Liver (tissue), 9 donors: ENCODE data around the gene PCDHGA6. TPM values are rescaled to one million over a fixed set of nuclear protein-coding genes. Genes with fewer than 3 reads are reported as not detected.

Experiments used
- DNase-seq: peaks from one replicate; pipeline ENCODE4 v3.0.0-alpha.2; 2017; ENCODE audit warnings: low spot score
- H3K27ac ChIP-seq, 2 donors: one replicate each; pipeline ENCODE4 v1.7.0; 2013; ENCODE audit warnings: inconsistent platforms in 2 of 2, low read length in 2 of 2, control low read depth in 1 of 2, low read depth in 1 of 2, mild to moderate bottlenecking in 1 of 2
- H3K27me3 ChIP-seq, 4 donors: one replicate each; pipeline versions ENCODE4 v1.6.1 to v1.7.0; 2013; ENCODE audit warnings: low read length in 3 of 4, inconsistent platforms in 1 of 4, mild to moderate bottlenecking in 1 of 4, moderate library complexity in 1 of 4; ENCODE audit not compliant: control insufficient read depth in 4 of 4, insufficient read depth in 4 of 4
- H3K36me3 ChIP-seq, 4 donors: one replicate each; pipeline versions ENCODE4 v1.6.1 to v1.7.0; 2013; ENCODE audit warnings: low read length in 3 of 4, mild to moderate bottlenecking in 3 of 4, low read depth in 1 of 4, moderate library complexity in 1 of 4; ENCODE audit not compliant: control insufficient read depth in 4 of 4, insufficient read depth in 3 of 4
- H3K4me1 ChIP-seq, 4 donors: one replicate each; pipeline versions ENCODE4 v1.6.1 to v1.7.0; 2013; ENCODE audit warnings: low read length in 3 of 4, mild to moderate bottlenecking in 3 of 4, moderate library complexity in 1 of 4; ENCODE audit not compliant: control insufficient read depth in 4 of 4, insufficient read depth in 4 of 4
- H3K4me3 ChIP-seq, 3 donors: one replicate each; pipeline versions ENCODE4 v1.6.1 to v1.7.0; 2013; ENCODE audit warnings: low read length in 3 of 3, control low read depth in 1 of 3, low read depth in 1 of 3, mild to moderate bottlenecking in 1 of 3
- H3K9ac ChIP-seq, 2 donors: one replicate each; pipeline ENCODE4 v1.7.0; 2013; ENCODE audit warnings: low read length in 2 of 2, mild to moderate bottlenecking in 2 of 2, moderate library complexity in 2 of 2, control low read depth in 1 of 2, low read depth in 1 of 2
- H3K9me3 ChIP-seq, 4 donors: one replicate each; pipeline versions ENCODE4 v1.6.1 to v1.7.0; 2013; ENCODE audit warnings: low read length in 3 of 4; ENCODE audit not compliant: control insufficient read depth in 4 of 4
- ATF3 ChIP-seq: IDR thresholded peaks from 2 replicates; pipeline ENCODE4 v1.6.1; 2016; ENCODE audit warnings: antibody characterized with exemption
- CTCF ChIP-seq: fragments of 150-350 bp; IDR thresholded peaks from 2 replicates; pipeline ENCODE4 v1.5.1; 2017; ENCODE audit warnings: improper control_type of control experiment, low read depth, low read length; ENCODE audit not compliant: missing input control
- EGR1 ChIP-seq, 2 donors: IDR thresholded peaks; 2 replicates each; pipeline ENCODE4 v1.6.1; 2016 to 2018; ENCODE audit warnings: antibody characterized with exemption in 2 of 2, low read depth in 2 of 2
- FOXA1 ChIP-seq: IDR thresholded peaks from 2 replicates; pipeline ENCODE4 v1.6.1; 2016; ENCODE audit warnings: antibody characterized with exemption
- FOXA2 ChIP-seq: IDR thresholded peaks from 2 replicates; pipeline ENCODE4 v1.6.1; 2016; ENCODE audit warnings: antibody characterized with exemption
- GABPA ChIP-seq, 2 donors: IDR thresholded peaks in 1 of 2; conservative IDR thresholded peaks in 1 of 2; 2 replicates each; pipeline ENCODE4 v1.6.1; 2016; ENCODE audit warnings: antibody characterized with exemption in 2 of 2, mild to moderate bottlenecking in 1 of 2, moderate library complexity in 1 of 2
- HNF4A ChIP-seq, 2 donors: conservative IDR thresholded peaks; 2 replicates each; pipeline ENCODE4 v1.6.1; 2016; ENCODE audit warnings: antibody characterized with exemption in 2 of 2, mild to moderate bottlenecking in 2 of 2
- HNF4G ChIP-seq: IDR thresholded peaks from 2 replicates; pipeline ENCODE4 v1.6.1; 2016; ENCODE audit warnings: antibody characterized with exemption
- JUND ChIP-seq, 2 donors: IDR thresholded peaks; 2 replicates each; pipeline ENCODE4 v1.6.1; 2016; ENCODE audit warnings: antibody characterized with exemption in 2 of 2
- NR2F2 ChIP-seq: IDR thresholded peaks from 2 replicates; pipeline ENCODE4 v1.6.1; 2016; ENCODE audit warnings: antibody characterized with exemption
- RAD21 ChIP-seq, 2 donors: IDR thresholded peaks; 2 replicates each; pipeline ENCODE4 v1.6.1; 2016; ENCODE audit warnings: antibody characterized with exemption in 2 of 2, mild to moderate bottlenecking in 2 of 2
- REST ChIP-seq: IDR thresholded peaks from 2 replicates; pipeline ENCODE4 v1.6.1; 2016; ENCODE audit warnings: antibody characterized with exemption, mild to moderate bottlenecking
- RXRA ChIP-seq, 2 donors: IDR thresholded peaks; 2 replicates each; pipeline ENCODE4 v1.6.1; 2017 to 2018; ENCODE audit warnings: antibody characterized with exemption in 2 of 2, mild to moderate bottlenecking in 1 of 2
- SP1 ChIP-seq: IDR thresholded peaks from 2 replicates; pipeline ENCODE4 v1.6.1; 2018; ENCODE audit warnings: antibody characterized with exemption, mild to moderate bottlenecking
- TAF1 ChIP-seq: conservative IDR thresholded peaks from 2 replicates; pipeline ENCODE4 v1.6.1; 2016; ENCODE audit warnings: antibody characterized with exemption, mild to moderate bottlenecking
- YY1 ChIP-seq: IDR thresholded peaks from 2 replicates; pipeline ENCODE4 v1.6.1; 2016; ENCODE audit warnings: antibody characterized with exemption, mild to moderate bottlenecking
- ZBTB33 ChIP-seq: IDR thresholded peaks from 2 replicates; pipeline ENCODE4 v1.6.1; 2016; ENCODE audit warnings: antibody characterized with exemption
- WGBS: extraction: QIAGEN DNeasy Blood & Tissue Kit; methylation state at CpG from one replicate; pipeline ENCODE4 v1.1.7; 2013; 5-methylcytosine and 5-hydroxymethylcytosine counted together
- polyA plus RNA-seq, 2 donors: library from polyadenylated mRNA; stranded (reverse) in 1 of 2; unstranded in 1 of 2; fragments of 200-250 nt in 1 of 2; fragments of >200 nt in 1 of 2; fragmentation: Nextera tagmentation in 1 of 2; extraction: Ambion mirVana in 1 of 2; gene quantifications; one replicate each; pipeline versions ENCODE4 v1.2.1 to v1.2.3, GENCODE V29; 2013 to 2015
- total RNA-seq, 2 donors: library from RNA; depleted of rRNA; stranded (reverse); fragments of >200 nt; gene quantifications; one replicate each; pipeline ENCODE4 v1.2.3, GENCODE V29; 2014
- donor health status: healthy.
- donor health status: healthy.
- donor health status: healthy.
- donor health status: healthy.
- donor health status: healthy.

The PCDHGA6 gene
- total and polyA plus RNA-seq, 4 donors, result 0.08 to 0.67 (median 0.28) TPM

- peaks cover 21 to 67% (median 33%) of the 10 kb centered on the region in 4 donors for H3K9me3 ChIP-seq
- H3K4me3 ChIP-seq, result peak within 1 kb of the TSS; percentile 1 to 69 (median 63)
- no peaks in the 10 kb centered on the region for H3K4me1 ChIP-seq
- no peak within 1 kb of the TSS for H3K27ac ChIP-seq
- 16% methylated on average over 37 of the region's 37 CpGs for WGBS
- no peak for DNase-seq
- H3K9ac ChIP-seq, result no peak within 1 kb of the TSS
- peaks cover 0 to 6% (median 0%) of the 10 kb centered on the region in 4 donors for H3K27me3 ChIP-seq
- TF ChIP-seq EGR1 (IDR thresholded peaks at IDR 0.05; ENCODE audit: low read depth in 2 of 2) (no peak), RXRA (IDR thresholded peaks at IDR 0.05) (no peak), RAD21 (IDR thresholded peaks at IDR 0.05) (no peak), YY1 (no peak), ZBTB33 (no peak), HNF4A (conservative IDR thresholded peaks at IDR 0.05) (no peak), FOXA1 (no peak), JUND (IDR thresholded peaks at IDR 0.05) (no peak)
- no peaks in the 10 kb centered on the region for H3K36me3 ChIP-seq
These were observed 9.0 kb downstream of the PCDHGA6 start, which contains the start of gene PCDHGA7 for GRCh38 chr5:141382469-141383294. Gene PCDHGA7, plus strand, starts transcription at chr5:141382742. Its CDS starts 158 bp downstream, at chr5:141382900.

GRCh38 chr5:141383345-141383744 is 9.7 kb downstream of the PCDHGA6 start:
- peaks cover 0 to 2% (median 0%) of the 10 kb centered on the region in 4 donors for H3K4me1 ChIP-seq
- peaks cover 21 to 68% (median 33%) of the 10 kb centered on the region in 4 donors for H3K9me3 ChIP-seq
- DNase-seq, result no peak
- peaks cover 0 to 7% (median 0%) of the 10 kb centered on the region in 4 donors for H3K27me3 ChIP-seq
- no peak overlapping the region for H3K9ac ChIP-seq
- no peaks in the 10 kb centered on the region for H3K36me3 ChIP-seq
- WGBS, result 33% methylated on average over 21 of the region's 21 CpGs
- TF ChIP-seq YY1 (no peak), RXRA (IDR thresholded peaks at IDR 0.05) (no peak)
- no peak overlapping the region for H3K27ac ChIP-seq
- H3K4me3 ChIP-seq, result peak overlapping the region in 2 of 3 donors; percentile 12 to 63

GRCh38 chr5:141384471-141385267 is 11.0 kb downstream of the PCDHGA6 start:
- H3K27ac ChIP-seq, result no peak overlapping the region
- peaks cover 32 to 77% (median 42%) of the 10 kb centered on the region in 4 donors for H3K9me3 ChIP-seq
- H3K36me3 ChIP-seq, result no peaks in the 10 kb centered on the region
- H3K4me3 ChIP-seq, result peak overlapping the region in 1 of 3 donors; percentile 3
- no peak overlapping the region for H3K9ac ChIP-seq
- peaks cover 0 to 4% (median 0%) of the 10 kb centered on the region in 4 donors for H3K4me1 ChIP-seq
- 40% methylated on average over 43 of the region's 43 CpGs for WGBS
- peaks cover 0 to 10% (median 0%) of the 10 kb centered on the region in 4 donors for H3K27me3 ChIP-seq
- no peak for DNase-seq
- TF ChIP-seq GABPA (IDR thresholded peaks at IDR 0.05 in 1 of 2, conservative IDR thresholded peaks at IDR 0.05 in 1 of 2) (no peak), RAD21 (IDR thresholded peaks at IDR 0.05) (no peak), FOXA2 (no peak), SP1 (no peak), FOXA1 (no peak), RXRA (IDR thresholded peaks at IDR 0.05) (no peak), CTCF (no peak), ATF3 (no peak), HNF4G (no peak), NR2F2 (no peak), YY1 (no peak), EGR1 (IDR thresholded peaks at IDR 0.05; ENCODE audit: low read depth in 2 of 2) (no peak), JUND (IDR thresholded peaks at IDR 0.05) (no peak), REST (no peak), TAF1 (no peak)
